H9 (cell line): ENCODE results near the gene ATXN7. TPM values are rescaled to one million over a fixed set of nuclear protein-coding genes. Genes with fewer than 3 reads are reported as not detected.

Experiments used
- DNase-seq: peaks from one replicate; pipeline ENCODE4 v3.0.0-alpha.2; 2017
- H2AFZ ChIP-seq: one replicate; pipeline ENCODE4 v1.6.1; 2013; ENCODE audit warnings: mild to moderate bottlenecking, low read length, control low read depth, moderate library complexity
- H2AK5ac ChIP-seq: 2 replicates; pipeline ENCODE4 v1.6.1; 2013; ENCODE audit warnings: low read length, control low read depth, mixed read lengths; ENCODE audit not compliant: insufficient read length
- H2BK120ac ChIP-seq: one replicate; pipeline ENCODE4 v1.6.1; 2013; ENCODE audit warnings: low read depth, mild to moderate bottlenecking, low read length, control low read depth, inconsistent platforms; ENCODE audit not compliant: poor library complexity, severe bottlenecking
- H2BK12ac ChIP-seq: 2 replicates; pipeline ENCODE4 v1.6.1; 2013; ENCODE audit warnings: low read length, control low read depth, mixed read lengths, low read depth; ENCODE audit not compliant: insufficient read length
- H2BK15ac ChIP-seq: 2 replicates; pipeline ENCODE4 v1.6.1; 2013; ENCODE audit warnings: low read depth, low read length, control low read depth
- H2BK20ac ChIP-seq: one replicate; pipeline ENCODE4 v1.6.1; 2013; ENCODE audit warnings: low read depth, mild to moderate bottlenecking, low read length, control low read depth, inconsistent platforms; ENCODE audit not compliant: poor library complexity, severe bottlenecking
- H2BK5ac ChIP-seq: 2 replicates; pipeline ENCODE4 v1.6.1; 2013; ENCODE audit warnings: low read length, control low read depth, mixed read lengths; ENCODE audit not compliant: insufficient read length
- H3K14ac ChIP-seq: 2 replicates; pipeline ENCODE4 v1.6.1; 2013; ENCODE audit warnings: low read length, control low read depth; ENCODE audit not compliant: insufficient read depth
- H3K18ac ChIP-seq: 2 replicates; pipeline ENCODE4 v1.6.1; 2013; ENCODE audit warnings: low read depth, mild to moderate bottlenecking, mixed read lengths, low read length, control low read depth; ENCODE audit not compliant: insufficient read length
- H3K23ac ChIP-seq: 2 replicates; pipeline ENCODE4 v1.6.1; 2013; ENCODE audit warnings: low read length, control low read depth, mixed read lengths, low read depth; ENCODE audit not compliant: insufficient read length
- H3K23me2 ChIP-seq: 2 replicates; pipeline ENCODE4 v1.6.1; 2013; ENCODE audit warnings: low read depth, mild to moderate bottlenecking, mixed read lengths, low read length, control low read depth; ENCODE audit not compliant: insufficient read length, poor library complexity, severe bottlenecking
- H3K27ac ChIP-seq: 2 replicates; pipeline ENCODE4 v1.5.1; 2013; ENCODE audit warnings: low read length, control low read depth, mixed read lengths, low read depth; ENCODE audit not compliant: insufficient read length
- H3K27me3 ChIP-seq: 2 replicates; pipeline ENCODE4 v1.6.1; 2013; ENCODE audit warnings: low read length, control low read depth, inconsistent platforms; ENCODE audit not compliant: insufficient read depth
- H3K4ac ChIP-seq: 2 replicates; pipeline ENCODE4 v1.6.1; 2013; ENCODE audit warnings: low read depth, mild to moderate bottlenecking, control low read depth, inconsistent platforms, low read length, moderate library complexity
- H3K4me1 ChIP-seq: 2 replicates; pipeline ENCODE4 v1.6.1; 2013; ENCODE audit warnings: low read length, control low read depth, inconsistent platforms; ENCODE audit not compliant: insufficient read depth
- H3K4me2 ChIP-seq: 2 replicates; pipeline ENCODE4 v1.6.1; 2013; ENCODE audit warnings: low read length, control low read depth, mixed read lengths; ENCODE audit not compliant: insufficient read length, insufficient read depth
- H3K56ac ChIP-seq: 2 replicates; pipeline ENCODE4 v1.6.1; 2013; ENCODE audit warnings: low read depth, mild to moderate bottlenecking, mixed read lengths, low read length, control low read depth; ENCODE audit not compliant: insufficient read length
- H3K79me1 ChIP-seq: 2 replicates; pipeline ENCODE4 v1.6.1; 2013; ENCODE audit warnings: low read depth, mild to moderate bottlenecking, moderate library complexity, low read length, control low read depth, inconsistent platforms; ENCODE audit not compliant: insufficient read depth, poor library complexity, severe bottlenecking
- H3K79me2 ChIP-seq: 2 replicates; pipeline ENCODE4 v1.6.1; 2013; ENCODE audit warnings: low read length, control low read depth, inconsistent platforms; ENCODE audit not compliant: insufficient read depth
- H3K9ac ChIP-seq: 2 replicates; pipeline ENCODE4 v1.6.1; 2013; ENCODE audit warnings: low read length, control low read depth, mixed read lengths; ENCODE audit not compliant: insufficient read length; ENCODE audit errors: extremely low read depth
- H3K9me3 ChIP-seq: one replicate; pipeline ENCODE4 v1.6.1; 2013; ENCODE audit warnings: low read depth, low read length, inconsistent platforms; ENCODE audit not compliant: control insufficient read depth
- H3T11ph ChIP-seq: one replicate; pipeline ENCODE4 v1.6.1; 2013; ENCODE audit warnings: mild to moderate bottlenecking, low read length, control low read depth, inconsistent platforms
- H4K20me1 ChIP-seq: one replicate; pipeline ENCODE4 v1.6.1; 2013; ENCODE audit not compliant: control insufficient read depth, insufficient read length, insufficient read depth
- H4K5ac ChIP-seq: 2 replicates; pipeline ENCODE4 v1.6.1; 2013; ENCODE audit warnings: low read depth, mild to moderate bottlenecking, mixed read lengths, low read length, control low read depth; ENCODE audit not compliant: insufficient read length
- H4K8ac ChIP-seq: replicated peaks from 2 replicates; pipeline ENCODE4 v1.6.1; 2013; ENCODE audit warnings: low read length, control low read depth, mixed read lengths, low read depth; ENCODE audit not compliant: insufficient read length
- H4K91ac ChIP-seq: 2 replicates; pipeline ENCODE4 v1.6.1; 2013; ENCODE audit warnings: low read depth, mild to moderate bottlenecking, moderate library complexity, mixed read lengths, low read length, control low read depth; ENCODE audit not compliant: insufficient read length
- H3K27ac Mint-ChIP-seq, 3 experiments: 2 replicates in 2 of 3; 3 replicates in 1 of 3; pipeline ENCODE4 v1.8.0; 2020 to 2021; ENCODE audit warnings: mixed read lengths in 3 of 3, mild to moderate bottlenecking in 1 of 3, moderate library complexity in 1 of 3
- H3K27me3 Mint-ChIP-seq: 2 replicates; pipeline ENCODE4 v1.8.0; 2021; ENCODE audit warnings: low read depth, mild to moderate bottlenecking, moderate library complexity, mixed read lengths
- H3K36me3 Mint-ChIP-seq, 3 experiments: 2 replicates in 2 of 3; 3 replicates in 1 of 3; pipeline ENCODE4 v1.8.0; 2020 to 2021; ENCODE audit warnings: low read depth in 3 of 3, mixed read lengths in 3 of 3; ENCODE audit not compliant: insufficient read depth in 1 of 3
- H3K4me1 Mint-ChIP-seq, 2 experiments: 2 replicates each; pipeline ENCODE4 v1.8.0; 2020; ENCODE audit warnings: mixed read lengths in 2 of 2
- H3K4me3 Mint-ChIP-seq, 2 experiments: 2 replicates in 1 of 2; 3 replicates in 1 of 2; pipeline ENCODE4 v1.8.0; 2020 to 2021; ENCODE audit warnings: mild to moderate bottlenecking in 2 of 2, mixed read lengths in 2 of 2, moderate library complexity in 1 of 2
- H3K9me3 Mint-ChIP-seq, 2 experiments: 2 replicates in 1 of 2; 3 replicates in 1 of 2; pipeline ENCODE4 v1.8.0; 2020; ENCODE audit warnings: mild to moderate bottlenecking in 2 of 2, mixed read lengths in 2 of 2, moderate library complexity in 1 of 2
- WGBS: extraction: QIAGEN DNeasy Blood & Tissue Kit; methylation state at CpG from one replicate; pipeline ENCODE4 v1.1.7; 2013; ENCODE audit warnings: missing lambda C conversion rate, low lambda C conversion rate, mixed read lengths; ENCODE audit not compliant: insufficient read length; ENCODE audit errors: extremely low coverage; 5-methylcytosine and 5-hydroxymethylcytosine counted together
- total RNA-seq: library from RNA; stranded (reverse); gene quantifications from 2 replicates; pipeline ENCODE4 v1.2.1, GENCODE V29; 2021
- TF ChIP-seq, protein P1 (sequence below): fragments of 200-600 bp; sonication (generic); conservative IDR thresholded peaks from 3 replicates; pipeline ENCODE4 v1.8.0; 2021; ENCODE audit warnings: antibody characterized with exemption, mild to moderate bottlenecking

ATXN7 gene
- total RNA-seq, 1 experiment from 2014 or later: 21.5 TPM

DNA sequence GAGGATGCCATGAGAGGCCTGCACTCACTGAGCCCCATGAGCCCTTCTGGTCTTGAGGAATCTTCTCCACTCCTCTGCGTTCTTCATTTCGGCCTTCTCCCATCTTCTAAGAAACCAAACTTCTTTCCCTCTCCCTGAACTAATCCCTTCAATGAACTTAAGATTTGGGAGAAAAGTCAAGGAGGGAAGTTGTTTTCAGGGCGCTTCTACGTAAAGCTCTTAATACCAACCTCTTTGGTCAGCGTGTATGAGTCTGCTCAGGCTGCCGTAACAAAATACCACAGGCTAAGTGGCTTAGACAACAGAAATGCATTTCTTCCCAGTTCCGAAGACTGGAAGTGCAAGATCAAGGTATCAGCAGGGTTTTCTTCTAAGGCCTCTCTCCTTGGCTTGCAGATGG lies 173.4 kb downstream of the ATXN7 start:
- no CpG with 5 or more reads among the region's 7 CpGs for WGBS
- no peaks in the 10 kb centered on the region for H4K20me1 ChIP-seq
- no peak overlapping the region for H2BK12ac ChIP-seq
- Mint-ChIP-seq H3K9me3 (no peaks in the 10 kb centered on the region), H3K27me3 (peaks cover 4% of the 10 kb centered on the region), H3K36me3 (no peaks in the 10 kb centered on the region), H3K4me1 (peaks cover 1 to 2% of the 10 kb centered on the region in 2 experiments; a peak in 3 of 4 replicates), H3K4me3 (no peak overlapping the region), H3K27ac (no peak overlapping the region)
- H2BK120ac ChIP-seq: no peak overlapping the region
- H3K9me3 ChIP-seq: no peaks in the 10 kb centered on the region
- H3K23me2 ChIP-seq: no peaks in the 10 kb centered on the region
- no peak overlapping the region for H4K91ac ChIP-seq
- no peak overlapping the region for H3K18ac ChIP-seq
- TF ChIP-seq, protein P1, sequence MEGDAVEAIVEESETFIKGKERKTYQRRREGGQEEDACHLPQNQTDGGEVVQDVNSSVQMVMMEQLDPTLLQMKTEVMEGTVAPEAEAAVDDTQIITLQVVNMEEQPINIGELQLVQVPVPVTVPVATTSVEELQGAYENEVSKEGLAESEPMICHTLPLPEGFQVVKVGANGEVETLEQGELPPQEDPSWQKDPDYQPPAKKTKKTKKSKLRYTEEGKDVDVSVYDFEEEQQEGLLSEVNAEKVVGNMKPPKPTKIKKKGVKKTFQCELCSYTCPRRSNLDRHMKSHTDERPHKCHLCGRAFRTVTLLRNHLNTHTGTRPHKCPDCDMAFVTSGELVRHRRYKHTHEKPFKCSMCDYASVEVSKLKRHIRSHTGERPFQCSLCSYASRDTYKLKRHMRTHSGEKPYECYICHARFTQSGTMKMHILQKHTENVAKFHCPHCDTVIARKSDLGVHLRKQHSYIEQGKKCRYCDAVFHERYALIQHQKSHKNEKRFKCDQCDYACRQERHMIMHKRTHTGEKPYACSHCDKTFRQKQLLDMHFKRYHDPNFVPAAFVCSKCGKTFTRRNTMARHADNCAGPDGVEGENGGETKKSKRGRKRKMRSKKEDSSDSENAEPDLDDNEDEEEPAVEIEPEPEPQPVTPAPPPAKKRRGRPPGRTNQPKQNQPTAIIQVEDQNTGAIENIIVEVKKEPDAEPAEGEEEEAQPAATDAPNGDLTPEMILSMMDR: no peak
- H3K56ac ChIP-seq: no peak overlapping the region
- H3K79me2 ChIP-seq: no peaks in the 10 kb centered on the region
- no peak overlapping the region for H3K14ac ChIP-seq
- no peak overlapping the region for H2BK20ac ChIP-seq
- H2BK5ac ChIP-seq: no peak overlapping the region
- H4K8ac ChIP-seq: no peak overlapping the region
- no peak overlapping the region for H3T11ph ChIP-seq
- H3K79me1 ChIP-seq: no peaks in the 10 kb centered on the region
- H3K4ac ChIP-seq: no peak overlapping the region
- no peak for DNase-seq
- no peak overlapping the region for H2BK15ac ChIP-seq
- no peak overlapping the region for H3K4me2 ChIP-seq
- H3K4me1 ChIP-seq: no peaks in the 10 kb centered on the region
- H3K27ac ChIP-seq: no peak overlapping the region
- H2AK5ac ChIP-seq: no peak overlapping the region
- no peak overlapping the region for H3K23ac ChIP-seq
- H3K27me3 ChIP-seq: no peaks in the 10 kb centered on the region
- H2AFZ ChIP-seq: no peak overlapping the region
- no peak overlapping the region for H3K9ac ChIP-seq
- no peak overlapping the region for H4K5ac ChIP-seq
